Kidney epithelial cell (primary cell): Measurements from ENCODE around the gene CD320. TPM values are rescaled to one million over a fixed set of nuclear protein-coding genes. Genes with fewer than 3 reads are reported as not detected.

Experiments
- DNase-seq: peaks from one replicate; pipeline ENCODE4 v3.0.0-alpha.2; 2010; ENCODE audit warnings: low read depth
- H3K27me3 ChIP-seq: 2 replicates; pipeline ENCODE4 v1.6.0; 2011; ENCODE audit warnings: low read length; ENCODE audit not compliant: control insufficient read depth, insufficient read depth
- H3K36me3 ChIP-seq: 2 replicates; pipeline ENCODE4 v1.5.1; 2011; ENCODE audit warnings: low read length; ENCODE audit not compliant: control insufficient read depth, insufficient read depth
- H3K4me3 ChIP-seq: 2 replicates; pipeline ENCODE4 v1.5.1; 2011; ENCODE audit warnings: low read depth, mild to moderate bottlenecking, control low read depth, low read length
- CTCF ChIP-seq: IDR thresholded peaks from 2 replicates; pipeline ENCODE4 v1.5.1; 2011; ENCODE audit warnings: mild to moderate bottlenecking, moderate library complexity, low read length, control low read depth, inconsistent platforms; ENCODE audit not compliant: insufficient read depth, poor library complexity, severe bottlenecking
- total RNA-seq: library from RNA; depleted of rRNA; stranded (reverse); fragments of >200 nt; gene quantifications from 2 replicates; pipeline ENCODE4 v1.2.3, GENCODE V29; 2015

CD320 gene
- total RNA-seq, 1 donor from 2014 or later, result 85.6 TPM

GRCh38 chr19:8310342-8311055, 2.3 kb upstream of the CD320 start:
- H3K4me3 ChIP-seq, result no peak overlapping the region
- TF ChIP-seq CTCF, result no peak
- no peak for DNase-seq
- H3K27me3 ChIP-seq, result no peaks in the 10 kb centered on the region
- H3K36me3 ChIP-seq, result no peaks in the 10 kb centered on the region

GRCh38 chr19:8308891-8309291, 733 bp upstream of the CD320 start:
- no peak for DNase-seq
- Histone ChIP-seq H3K27me3 (no peaks in the 10 kb centered on the region), H3K4me3 (peak overlapping the region; percentile 50), H3K36me3 (no peaks in the 10 kb centered on the region)
- no peak for TF ChIP-seq CTCF

- Histone ChIP-seq H3K4me3 (peak overlapping the region; percentile 50), H3K36me3 (no peaks in the 10 kb centered on the region), H3K27me3 (no peaks in the 10 kb centered on the region)
- no peak for TF ChIP-seq CTCF
- DNase-seq, result no peak
These were observed 676 bp downstream of the CD320 start for GRCh38 chr19:8307400-8307964.

GRCh38 chr19:8306235-8307054, 1.7 kb downstream of the CD320 start:
- no peaks in the 10 kb centered on the region for H3K27me3 ChIP-seq
- H3K4me3 ChIP-seq, result no peak overlapping the region
- H3K36me3 ChIP-seq, result peaks cover 1% of the 10 kb centered on the region
- no peak for DNase-seq
- TF ChIP-seq CTCF, result no peak

GRCh38 chr19:8305798-8306197, 2.4 kb downstream of the CD320 start:
- no peak for TF ChIP-seq CTCF
- no peak for DNase-seq
- H3K4me3 ChIP-seq, result no peak overlapping the region

More at GRCh38 chr19:8305798-8306197, 2.4 kb downstream of the CD320 start:
- Histone ChIP-seq H3K27me3 (no peaks in the 10 kb centered on the region), H3K36me3 (peaks cover 1% of the 10 kb centered on the region)
